ENCODE measurements around the gene DCAF12. TPM values are rescaled to one million over a fixed set of nuclear protein-coding genes. Genes with fewer than 3 reads are reported as not detected.

The DCAF12 gene
- total RNA-seq, 1 experiment from 2014 or later, result 33.0 TPM

GRCh38 chr9:34084562-34084961, 41.9 kb downstream of the DCAF12 start:
- Mint-ChIP-seq H3K27ac (ENCODE audit: unreplicated experiment) (no peak overlapping the region), H3K36me3 (ENCODE audit: insufficient read depth, unreplicated experiment) (peaks cover 20% of the 10 kb centered on the region), H3K9me3 (ENCODE audit: unreplicated experiment) (no peaks in the 10 kb centered on the region), H3K4me3 (ENCODE audit: unreplicated experiment) (no peak overlapping the region), H3K27me3 (ENCODE audit: insufficient read depth, unreplicated experiment) (no peaks in the 10 kb centered on the region), H3K4me1 (ENCODE audit: low read depth, unreplicated experiment) (no peaks in the 10 kb centered on the region)
- DNase-seq, result no peak
- H3K4me1 ChIP-seq, result no peaks in the 10 kb centered on the region
- H3K36me3 ChIP-seq (ENCODE audit: control insufficient read depth, insufficient read depth, low read length), result peaks cover 1% of the 10 kb centered on the region
- CTCF ChIA-PET, result no interaction called here
- no peak for TF ChIP-seq CTCF (IDR thresholded peaks at IDR 0.05; ENCODE audit: insufficient read depth in 1 of 2, low read depth in 1 of 2, low read length in 1 of 2, severe bottlenecking in 1 of 2, unreplicated experiment in 1 of 2)
- H3K9me3 ChIP-seq, result no peaks in the 10 kb centered on the region
- no peak overlapping the region for H3K4me3 ChIP-seq (ENCODE audit: low read depth, low read length)
- no peaks in the 10 kb centered on the region for H3K27me3 ChIP-seq (replicated peaks; ENCODE audit: control insufficient read depth, insufficient read depth, low read length)
- POLR2A ChIA-PET, result no interaction called here
- BruUV-seq (replicated peaks), result no TSS peak
- intact Hi-C loops (cut with micrococcal nuclease; ENCODE audit: unreplicated experiment), result no loop called here

GRCh38 chr9:34079181-34079580, 47.3 kb downstream of the DCAF12 start:
- Histone ChIP-seq H3K4me1 (no peaks in the 10 kb centered on the region; the same call in 1 of the 2 replicates), H3K9me3 (no peaks in the 10 kb centered on the region), H3K4me3 (ENCODE audit: low read depth, low read length) (no peak overlapping the region), H3K27me3 (replicated peaks; ENCODE audit: control insufficient read depth, insufficient read depth, low read length) (no peaks in the 10 kb centered on the region), H3K36me3 (ENCODE audit: control insufficient read depth, insufficient read depth, low read length) (no peaks in the 10 kb centered on the region)
- no peaks in the 10 kb centered on the region for H3K27me3 Mint-ChIP-seq (ENCODE audit: insufficient read depth, unreplicated experiment)
- CTCF ChIA-PET, result no interaction called here
- POLR2A ChIA-PET, result no interaction called here
- no peak overlapping the region for H3K27ac Mint-ChIP-seq (ENCODE audit: unreplicated experiment)
- DNase-seq, result peak; percentile 37 to 51
- no TSS peak for BruUV-seq (replicated peaks)
- peaks cover 4% of the 10 kb centered on the region for H3K4me1 Mint-ChIP-seq (ENCODE audit: low read depth, unreplicated experiment)
- no peaks in the 10 kb centered on the region for H3K9me3 Mint-ChIP-seq (ENCODE audit: unreplicated experiment)
- no peak overlapping the region for H3K4me3 Mint-ChIP-seq (ENCODE audit: unreplicated experiment)
- TF ChIP-seq CTCF (IDR thresholded peaks at IDR 0.05; ENCODE audit: insufficient read depth in 1 of 2, low read depth in 1 of 2, low read length in 1 of 2, severe bottlenecking in 1 of 2, unreplicated experiment in 1 of 2), result no peak
- intact Hi-C loops (cut with micrococcal nuclease; ENCODE audit: unreplicated experiment), result no loop called here
- H3K36me3 Mint-ChIP-seq (ENCODE audit: insufficient read depth, unreplicated experiment), result peaks cover 4% of the 10 kb centered on the region

GRCh38 chr9:34072868-34073590, 53.5 kb downstream of the DCAF12 start:
- peak overlapping the region; percentile 91 for H3K27ac Mint-ChIP-seq (ENCODE audit: unreplicated experiment)
- peak overlapping the region; percentile 67 for H3K4me3 Mint-ChIP-seq (ENCODE audit: unreplicated experiment)

More at GRCh38 chr9:34072868-34073590, 53.5 kb downstream of the DCAF12 start:
- CTCF ChIA-PET, result interaction anchor here (0.6 to 3.3 kb wide), 19 partner anchors 8 to 686 kb away, joined by 3 to 46 read pairs (median 5); partner anchors contain the start of gene UBAP2
- Histone ChIP-seq H3K27me3 (replicated peaks; ENCODE audit: control insufficient read depth, insufficient read depth, low read length) (no peaks in the 10 kb centered on the region), H3K4me1 (peaks cover 33% of the 10 kb centered on the region), H3K36me3 (ENCODE audit: control insufficient read depth, insufficient read depth, low read length) (no peaks in the 10 kb centered on the region), H3K4me3 (ENCODE audit: low read depth, low read length) (no peak overlapping the region), H3K9me3 (no peaks in the 10 kb centered on the region)
- POLR2A ChIA-PET, result interaction anchor here (0.6 to 2.7 kb wide), 5 partner anchors 24 to 271 kb away, joined by 3 to 68 read pairs (median 12); partner anchors contain the start of gene UBAP2
- no peaks in the 10 kb centered on the region for H3K9me3 Mint-ChIP-seq (ENCODE audit: unreplicated experiment)
- intact Hi-C loops (cut with micrococcal nuclease; ENCODE audit: unreplicated experiment), result loop anchor here (1.0 to 5.0 kb wide), 7 partner anchors 14 to 304 kb away; partner anchors contain the start of genes DCAF12, MYORG and UBE2R2
- TF ChIP-seq CTCF (IDR thresholded peaks at IDR 0.05; ENCODE audit: insufficient read depth in 1 of 2, low read depth in 1 of 2, low read length in 1 of 2, severe bottlenecking in 1 of 2, unreplicated experiment in 1 of 2), result no peak
- H3K27me3 Mint-ChIP-seq (ENCODE audit: insufficient read depth, unreplicated experiment), result no peaks in the 10 kb centered on the region
- DNase-seq, result peak; percentile 84 to 88
- TSS peak; percentile 94 for BruUV-seq (replicated peaks)
- H3K4me1 Mint-ChIP-seq (ENCODE audit: low read depth, unreplicated experiment), result peaks cover 34% of the 10 kb centered on the region
- H3K36me3 Mint-ChIP-seq (ENCODE audit: insufficient read depth, unreplicated experiment), result peaks cover 14% of the 10 kb centered on the region
